HepG2 (cell line): ENCODE data around the gene ATN1. TPM values are rescaled to one million over a fixed set of nuclear protein-coding genes. Genes with fewer than 3 reads are reported as not detected.

ENCODE experiments used
- ATAC-seq: fragments of 200-7000 bp; cut with Tn5 transposase; 3 replicates; pipeline ENCODE4 v1.9.1; 2020; ENCODE audit warnings: mild to moderate bottlenecking, moderate library complexity
- BruUV-seq: library from RNA; stranded (reverse); fragments of 400-500 nt; replicated peaks from 2 replicates; lab custom pipeline; 2021; lab: Mats Ljungman, UMichigan
- CTCF ChIA-PET: fragments of 300-600 bp; formaldehyde crosslinking; extraction: SDS; loops from one replicate; lab custom pipeline; 2021; ENCODE audit warnings: low total read pairs, inconsistent platforms, low intra/inter-chr PET ratio; lab: Yijun Ruan, JAX
- POLR2A ChIA-PET: fragments of 350-600 bp; sonication (Branson Sonifier 250); formaldehyde crosslinking; loops from one replicate; lab custom pipeline; 2020; ENCODE audit warnings: antibody characterized with exemption, inconsistent platforms; lab: Yijun Ruan, JAX
- DNase-seq: peaks from one replicate; pipeline ENCODE4 v3.0.0-alpha.2; 2015; ENCODE audit warnings: low spot score
- FAIRE-seq: peaks from 3 replicates; lab custom pipeline; 2011; peaks lifted over from hg19 to GRCh38; lab: Jason Lieb, UNC
- H2AFZ ChIP-seq: one replicate; pipeline ENCODE4 v1.6.1; 2011; ENCODE audit warnings: low read length, inconsistent platforms
- H3K27ac ChIP-seq: fragments of 300-600 bp; 3 replicates; pipeline ENCODE4 v1.8.0; 2011; ENCODE audit warnings: mixed run types, mild to moderate bottlenecking, mixed read lengths, low read length, inconsistent platforms; ENCODE audit not compliant: insufficient read depth; ENCODE audit errors: extremely low read length
- H3K27me3 ChIP-seq, 2 experiments: fragments of 200-600 bp in 1 of 2; 2 replicates in 1 of 2; 3 replicates in 1 of 2; pipeline versions ENCODE4 v1.6.0 to v1.8.0; 2011; ENCODE audit warnings: low read length in 2 of 2, mild to moderate bottlenecking in 2 of 2, moderate library complexity in 2 of 2, inconsistent platforms in 1 of 2; ENCODE audit not compliant: insufficient read depth in 2 of 2, control insufficient read depth in 1 of 2
- H3K36me3 ChIP-seq, 2 experiments: fragments of 200-600 bp in 1 of 2; replicated peaks in 1 of 2; 2 replicates in 1 of 2; 3 replicates in 1 of 2; pipeline versions ENCODE4 v1.5.1 to v1.8.0; 2011; ENCODE audit warnings: low read length in 2 of 2, inconsistent platforms in 1 of 2; ENCODE audit not compliant: insufficient read depth in 2 of 2, control insufficient read depth in 1 of 2
- H3K4me1 ChIP-seq: 2 replicates; pipeline ENCODE4 v1.5.1; 2012; ENCODE audit warnings: low read length, inconsistent platforms; ENCODE audit not compliant: insufficient read depth
- H3K4me2 ChIP-seq: 2 replicates; pipeline ENCODE4 v1.6.0; 2011; ENCODE audit warnings: low read depth, low read length, inconsistent platforms
- H3K4me3 ChIP-seq, 3 experiments: fragments of 200-600 bp in 1 of 3; sonication (generic), shearing (Covaris generic) in 1 of 3; replicated peaks in 1 of 3; 2 replicates each; pipeline ENCODE4 v1.5.1; 2011 to 2016; ENCODE audit warnings: low read length in 3 of 3, inconsistent platforms in 2 of 3, low read depth in 2 of 3, mild to moderate bottlenecking in 2 of 3, control low read depth in 1 of 3, mixed read lengths in 1 of 3; ENCODE audit not compliant: insufficient read depth in 1 of 3
- H3K79me2 ChIP-seq: one replicate; pipeline ENCODE4 v1.6.1; 2011; ENCODE audit warnings: low read length, inconsistent platforms; ENCODE audit not compliant: insufficient read depth
- H3K9ac ChIP-seq: 2 replicates; pipeline ENCODE4 v1.6.0; 2011; ENCODE audit warnings: mild to moderate bottlenecking, low read depth, low read length, inconsistent platforms; ENCODE audit not compliant: insufficient read depth
- H3K9me3 ChIP-seq: 2 replicates; pipeline ENCODE4 v1.5.1; 2012; ENCODE audit warnings: mild to moderate bottlenecking, low read length
- H4K20me1 ChIP-seq: 2 replicates; pipeline ENCODE4 v1.6.0; 2011; ENCODE audit warnings: inconsistent platforms, mild to moderate bottlenecking, low read length, moderate library complexity; ENCODE audit not compliant: insufficient read depth
- CERS6 ChIP-seq: sonication (generic); formaldehyde crosslinking; IDR thresholded peaks from 2 replicates; pipeline ENCODE4 v1.5.0; 2020; ENCODE audit warnings: missing genetic modification reagents
- DBP ChIP-seq: sonication (generic); formaldehyde crosslinking; IDR thresholded peaks from 2 replicates; pipeline ENCODE4 v1.4.0; 2020; ENCODE audit warnings: missing genetic modification reagents; ENCODE audit errors: not compliant biosample characterization
- IKZF5 ChIP-seq: IDR thresholded peaks from 2 replicates; pipeline ENCODE4 v1.6.1; 2018; ENCODE audit warnings: missing genetic modification reagents, mild to moderate bottlenecking, missing compliant biosample characterization
- IRX3 ChIP-seq: sonication (generic); formaldehyde crosslinking; IDR thresholded peaks from 2 replicates; pipeline ENCODE4 v1.8.1; 2023; ENCODE audit warnings: mild to moderate bottlenecking, low read depth, missing genetic modification reagents, borderline replicate concordance
- JUN ChIP-seq: sonication (generic); formaldehyde crosslinking; IDR thresholded peaks from 2 replicates; pipeline ENCODE4 v1.4.0; 2020; ENCODE audit warnings: mild to moderate bottlenecking, missing genetic modification reagents
- KLF9 ChIP-seq: IDR thresholded peaks from 2 replicates; pipeline ENCODE4 v1.6.1; 2016; ENCODE audit warnings: low read depth
- MIXL1 ChIP-seq: IDR thresholded peaks from 2 replicates; pipeline ENCODE4 v1.6.1; 2016
- SALL1 ChIP-seq: sonication (generic); formaldehyde crosslinking; IDR thresholded peaks from 2 replicates; pipeline ENCODE4 v1.8.0; 2022; ENCODE audit warnings: mild to moderate bottlenecking, missing genetic modification reagents
- TCF7L2 ChIP-seq: IDR thresholded peaks from 2 replicates; pipeline ENCODE4 v1.6.1; 2011; ENCODE audit warnings: mild to moderate bottlenecking, low read depth, low read length, moderate library complexity
- ZBTB14 ChIP-seq: sonication (generic); formaldehyde crosslinking; IDR thresholded peaks from 2 replicates; pipeline ENCODE4 v1.4.0; 2020; ENCODE audit warnings: missing genetic modification reagents
- ZFX ChIP-seq: sonication (generic); formaldehyde crosslinking; IDR thresholded peaks from 2 replicates; pipeline ENCODE4 v1.4.0; 2020; ENCODE audit warnings: mild to moderate bottlenecking, low read depth, missing genetic modification reagents, moderate library complexity
- ZNF121 ChIP-seq: sonication (generic); formaldehyde crosslinking; IDR thresholded peaks from 2 replicates; pipeline ENCODE4 v1.5.0; 2020; ENCODE audit warnings: mild to moderate bottlenecking, missing genetic modification reagents
- ZNF672 ChIP-seq: sonication (generic); formaldehyde crosslinking; IDR thresholded peaks from 2 replicates; pipeline ENCODE4 v1.8.1; 2022; ENCODE audit warnings: missing genetic modification reagents
- ZNF891 ChIP-seq: sonication (generic); formaldehyde crosslinking; IDR thresholded peaks from 2 replicates; pipeline ENCODE4 v1.5.0; 2020; ENCODE audit warnings: mild to moderate bottlenecking, missing genetic modification reagents
- WGBS: methylation state at CpG from one replicate; pipeline ENCODE4 v1.1.6; 2017; ENCODE audit warnings: low lambda C conversion rate; 5-methylcytosine and 5-hydroxymethylcytosine counted together
- in situ Hi-C: cut with HindIII; loops from 2 replicates; pipeline ENCODE4 v1.10.0; 2017; ENCODE audit warnings: low pct_unique_long_range_greater_than_20kb; ENCODE audit not compliant: extremely low pct_ligation_motif_present
- intact Hi-C: fragments of 100-400 bp; cut with micrococcal nuclease; formaldehyde crosslinking; loops from one replicate; pipeline ENCODE4 v1.10.0; 2022; ENCODE audit not compliant: unreplicated experiment
- polyA plus RNA-seq, 8 experiments: library from polyadenylated mRNA; depleted of rRNA in 3 of 8; stranded (reverse) in 7 of 8; unstranded in 1 of 8; fragments of >200 nt; fragmentation: Illumina TruSeq in 4 of 8; extraction: Trizol in 4 of 8; gene quantifications; 2 replicates each; pipeline versions ENCODE4 v1.2.1 to v1.2.3, GENCODE V29; 2011 to 2016; ENCODE audit warnings: low read depth in 4 of 8, missing spikeins in 1 of 8, mixed read lengths in 1 of 8; ENCODE audit not compliant: insufficient read depth in 1 of 8
- total RNA-seq, 5 experiments: library from RNA; depleted of rRNA; stranded (reverse); fragments of >200 nt; fragmentation: Illumina TruSeq; extraction: Trizol; gene quantifications; 2 replicates each; pipeline ENCODE4 v1.2.3, GENCODE V29; 2016; ENCODE audit warnings: low read depth in 1 of 5

Gene ATN1
- total and polyA plus RNA-seq, 2 of the 13 experiments (the other 11 are each of a cell fraction or from before 2014, with no cell fraction given), result 2.1 to 8.6 TPM

GRCh38 chr12:6894321-6894720, 33.4 kb upstream of the ATN1 start:
- no peaks in the 10 kb centered on the region for H3K9me3 ChIP-seq
- H3K4me2 ChIP-seq, result no peak overlapping the region
- no peak overlapping the region for H2AFZ ChIP-seq
- intact Hi-C loops, result no loop called here
- H3K27ac ChIP-seq, result no peak overlapping the region
- no peak for DNase-seq
- H3K79me2 ChIP-seq, result no peaks in the 10 kb centered on the region
- ChIA-PET CTCF (no interaction called here), POLR2A (interaction anchor here (0.8 kb wide), 1 partner anchor 21 kb away, joined by 3 read pairs; the partner anchor contains the start of gene SPSB2)
- TF ChIP-seq ZFX (CRISPR knock-in tag) (no peak), ZNF121 (CRISPR knock-in tag) (no peak), KLF9 (no peak), SALL1 (CRISPR knock-in tag) (no peak), IKZF5 (CRISPR knock-in tag) (no peak), CERS6 (CRISPR knock-in tag) (no peak), TCF7L2 (no peak), MIXL1 (CRISPR knock-in tag) (no peak), IRX3 (no peak), ZNF891 (CRISPR knock-in tag) (no peak), DBP (CRISPR knock-in tag) (no peak), ZBTB14 (no peak), ZNF672 (no peak), JUN (CRISPR knock-in tag) (no peak)
- no peak for ATAC-seq
- H3K4me3 ChIP-seq, result no peak overlapping the region
- no peaks in the 10 kb centered on the region; a peak in 1 of 5 replicates for H3K27me3 ChIP-seq
- H3K36me3 ChIP-seq, result no peaks in the 10 kb centered on the region
- no peaks in the 10 kb centered on the region for H4K20me1 ChIP-seq
- no TSS peak for BruUV-seq
- no peak for FAIRE-seq
- 95% methylated on average over 3 of the region's 3 CpGs for WGBS
- peaks cover 28% of the 10 kb centered on the region for H3K4me1 ChIP-seq
- in situ Hi-C loops, result no loop called here
- no peak overlapping the region for H3K9ac ChIP-seq
